ENCODE data around the gene KCNJ1. TPM values are rescaled to one million over a fixed set of nuclear protein-coding genes. Genes with fewer than 3 reads are reported as not detected.

Gene KCNJ1
- total RNA-seq, 1 donor from 2014 or later, result 0.27 TPM

DNA sequence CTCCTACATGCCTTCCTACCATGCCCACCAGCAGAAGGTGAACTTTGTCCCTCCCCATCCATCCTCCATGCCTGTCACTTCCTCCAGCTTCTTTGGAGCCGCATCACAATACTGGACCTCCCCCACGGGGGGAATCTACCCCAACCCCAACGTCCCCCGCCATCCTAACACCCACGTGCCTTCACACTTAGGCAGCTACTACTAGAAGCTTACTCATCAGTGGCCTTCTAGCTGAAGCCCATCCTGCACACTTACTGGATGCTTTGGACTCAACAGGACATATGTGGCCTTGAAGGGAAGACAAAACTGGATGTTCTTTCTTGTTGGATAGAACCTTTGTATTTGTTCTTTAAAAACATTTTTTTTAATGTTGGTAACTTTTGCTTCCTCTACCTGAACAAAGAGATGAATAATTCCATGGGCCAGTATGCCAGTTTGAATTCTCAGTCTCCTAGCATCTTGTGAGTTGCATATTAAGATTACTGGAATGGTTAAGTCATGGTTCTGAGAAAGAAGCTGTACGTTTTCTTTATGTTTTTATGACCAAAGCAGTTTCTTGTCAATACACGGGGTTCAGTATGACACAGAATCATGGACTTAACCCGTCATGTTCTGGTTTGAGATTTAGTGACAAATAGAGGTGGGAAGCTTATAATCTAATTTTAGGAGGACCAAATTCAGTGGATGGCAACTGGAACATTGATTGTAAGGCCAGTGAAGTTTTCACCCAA, 56.1 kb downstream of the KCNJ1 start:
- H3K4me1 Mint-ChIP-seq (ENCODE audit: unreplicated experiment), result peaks cover 15% of the 10 kb centered on the region
- TF ChIP-seq, protein P1, sequence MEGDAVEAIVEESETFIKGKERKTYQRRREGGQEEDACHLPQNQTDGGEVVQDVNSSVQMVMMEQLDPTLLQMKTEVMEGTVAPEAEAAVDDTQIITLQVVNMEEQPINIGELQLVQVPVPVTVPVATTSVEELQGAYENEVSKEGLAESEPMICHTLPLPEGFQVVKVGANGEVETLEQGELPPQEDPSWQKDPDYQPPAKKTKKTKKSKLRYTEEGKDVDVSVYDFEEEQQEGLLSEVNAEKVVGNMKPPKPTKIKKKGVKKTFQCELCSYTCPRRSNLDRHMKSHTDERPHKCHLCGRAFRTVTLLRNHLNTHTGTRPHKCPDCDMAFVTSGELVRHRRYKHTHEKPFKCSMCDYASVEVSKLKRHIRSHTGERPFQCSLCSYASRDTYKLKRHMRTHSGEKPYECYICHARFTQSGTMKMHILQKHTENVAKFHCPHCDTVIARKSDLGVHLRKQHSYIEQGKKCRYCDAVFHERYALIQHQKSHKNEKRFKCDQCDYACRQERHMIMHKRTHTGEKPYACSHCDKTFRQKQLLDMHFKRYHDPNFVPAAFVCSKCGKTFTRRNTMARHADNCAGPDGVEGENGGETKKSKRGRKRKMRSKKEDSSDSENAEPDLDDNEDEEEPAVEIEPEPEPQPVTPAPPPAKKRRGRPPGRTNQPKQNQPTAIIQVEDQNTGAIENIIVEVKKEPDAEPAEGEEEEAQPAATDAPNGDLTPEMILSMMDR (conservative IDR thresholded peaks at IDR 0.05), result no peak
- H3K4me3 Mint-ChIP-seq, result no peak overlapping the region
- no peak overlapping the region for H3K27ac Mint-ChIP-seq
- no peaks in the 10 kb centered on the region for H3K27me3 Mint-ChIP-seq
- peaks cover 8% of the 10 kb centered on the region for H3K36me3 Mint-ChIP-seq
- no peaks in the 10 kb centered on the region for H3K9me3 Mint-ChIP-seq
- DNase-seq (ENCODE audit: extremely low spot score, unreplicated experiment), result no peak

DNA sequence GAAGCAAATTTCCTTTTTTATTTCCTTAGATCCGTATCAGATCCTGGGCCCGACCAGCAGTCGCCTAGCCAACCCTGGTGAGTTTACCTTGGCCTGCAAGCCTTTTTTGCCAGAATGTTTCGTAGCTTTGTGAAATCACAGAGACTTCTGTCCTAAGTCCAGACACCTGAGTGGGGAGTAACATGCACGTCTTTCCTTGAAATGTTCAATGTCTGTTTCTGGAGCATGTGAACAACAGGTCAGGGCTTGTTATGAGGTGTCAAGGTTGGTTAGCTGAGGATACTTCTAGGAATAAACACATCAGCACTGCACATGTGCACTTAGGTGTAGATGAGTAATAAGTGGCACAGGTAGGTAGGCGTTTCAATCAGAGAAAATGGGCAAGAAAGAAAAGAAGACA, 58.0 kb downstream of the KCNJ1 start:
- H3K9me3 Mint-ChIP-seq, result no peaks in the 10 kb centered on the region
- H3K27me3 Mint-ChIP-seq, result no peaks in the 10 kb centered on the region
- H3K36me3 Mint-ChIP-seq, result peaks cover 17% of the 10 kb centered on the region
- TF ChIP-seq, protein P1 (conservative IDR thresholded peaks at IDR 0.05), result no peak
- no peak for DNase-seq (ENCODE audit: extremely low spot score, unreplicated experiment)
- H3K27ac Mint-ChIP-seq, result no peak overlapping the region
- peaks cover under 1% of the 10 kb centered on the region for H3K4me1 Mint-ChIP-seq (ENCODE audit: unreplicated experiment)
- no peak overlapping the region for H3K4me3 Mint-ChIP-seq

DNA sequence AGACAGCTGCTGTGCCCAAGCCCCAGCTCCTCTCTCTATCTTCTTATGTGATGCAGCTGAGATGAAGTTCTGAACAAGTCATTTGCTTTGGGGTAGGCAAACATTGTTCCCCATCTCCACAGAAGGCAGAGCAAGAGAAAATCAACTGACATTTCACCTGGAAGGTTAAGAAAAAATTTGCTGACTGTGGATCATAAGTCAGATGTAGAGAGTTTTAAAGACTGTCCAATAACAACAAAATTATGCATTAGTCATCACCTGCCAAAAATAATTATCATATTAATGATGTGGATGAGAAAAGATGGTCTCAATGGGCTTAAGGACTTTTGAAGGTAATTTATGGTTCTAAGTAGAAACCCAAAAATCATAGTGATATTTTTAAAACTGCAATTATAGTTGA, 59.2 kb downstream of the KCNJ1 start:
- Mint-ChIP-seq H3K4me1 (ENCODE audit: unreplicated experiment) (peaks cover 13% of the 10 kb centered on the region), H3K27me3 (no peaks in the 10 kb centered on the region), H3K9me3 (no peaks in the 10 kb centered on the region), H3K27ac (no peak overlapping the region), H3K36me3 (peaks cover 23% of the 10 kb centered on the region), H3K4me3 (no peak overlapping the region)
- DNase-seq (ENCODE audit: extremely low spot score, unreplicated experiment), result no peak
- TF ChIP-seq, protein P1 (conservative IDR thresholded peaks at IDR 0.05), result no peak

DNA sequence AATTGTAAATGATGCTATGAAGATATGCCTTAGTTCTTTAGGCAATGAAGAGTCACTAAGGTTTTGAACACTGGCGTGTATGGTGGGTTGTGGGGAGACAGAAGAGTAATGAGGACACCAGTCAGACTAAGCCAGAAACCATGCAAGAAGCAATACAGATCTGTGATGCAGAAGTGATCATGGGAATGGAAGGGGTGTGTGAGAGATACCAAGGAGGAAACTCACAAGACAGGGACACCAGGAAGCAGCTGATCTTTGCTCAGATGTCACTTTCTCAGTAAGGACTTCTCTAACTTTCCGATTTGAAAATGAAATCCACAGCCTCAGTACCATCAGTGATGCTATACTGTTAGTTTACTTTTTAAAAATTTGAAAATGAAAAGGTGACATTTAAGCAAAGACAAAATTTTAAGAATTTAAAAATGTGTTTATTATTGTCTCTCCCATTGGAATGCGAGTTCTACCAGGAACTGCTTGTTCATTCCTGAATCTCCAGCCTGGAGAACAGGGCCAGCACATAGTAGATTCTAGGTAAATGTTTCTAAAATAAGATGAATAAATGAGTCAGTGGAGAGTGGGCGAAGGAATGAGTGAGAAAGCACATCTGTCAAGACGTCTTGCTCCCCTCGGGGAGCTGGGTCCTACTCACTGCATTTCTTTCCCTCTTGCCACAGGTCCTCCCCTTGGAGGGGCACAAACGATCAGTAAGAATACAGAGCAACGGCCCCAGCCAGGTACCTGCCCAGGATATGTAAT, 60.4 kb downstream of the KCNJ1 start:
- peaks cover 24% of the 10 kb centered on the region for H3K36me3 Mint-ChIP-seq
- H3K27me3 Mint-ChIP-seq, result no peaks in the 10 kb centered on the region
- TF ChIP-seq, protein P1 (conservative IDR thresholded peaks at IDR 0.05), result no peak
- peaks cover 14% of the 10 kb centered on the region for H3K4me1 Mint-ChIP-seq (ENCODE audit: unreplicated experiment)
- H3K27ac Mint-ChIP-seq, result no peak overlapping the region
- DNase-seq (ENCODE audit: extremely low spot score, unreplicated experiment), result no peak
- no peak overlapping the region for H3K4me3 Mint-ChIP-seq
- no peaks in the 10 kb centered on the region for H3K9me3 Mint-ChIP-seq

- Mint-ChIP-seq H3K27ac (no peak overlapping the region), H3K36me3 (peaks cover 20% of the 10 kb centered on the region), H3K9me3 (no peaks in the 10 kb centered on the region), H3K4me3 (no peak overlapping the region), H3K4me1 (ENCODE audit: unreplicated experiment) (peaks cover 14% of the 10 kb centered on the region), H3K27me3 (no peaks in the 10 kb centered on the region)
- DNase-seq (ENCODE audit: extremely low spot score, unreplicated experiment), result no peak
- TF ChIP-seq, protein P1 (conservative IDR thresholded peaks at IDR 0.05), result no peak
Measured at GRCh38 chr11:128804481-128804880, 62.6 kb downstream of the KCNJ1 start.

Data from type B pancreatic cell (in vitro differentiated cells).